Duodenal mucosa (tissue), 2 donors: ENCODE results near the gene RP2.
A peak's percentile ranks its signal among the peaks of the same experiment; 100 is the strongest.

Experiments used
- H3K27ac ChIP-seq: one replicate; pipeline ENCODE4 v1.7.0; 2013; ENCODE audit warnings: low read depth, low read length
- H3K27me3 ChIP-seq, 2 donors: one replicate each; pipeline ENCODE4 v1.7.0; 2013; ENCODE audit warnings: low read length in 2 of 2, control low read depth in 1 of 2; ENCODE audit not compliant: insufficient read depth in 2 of 2, control insufficient read depth in 1 of 2
- H3K36me3 ChIP-seq, 2 donors: one replicate each; pipeline ENCODE4 v1.7.0; 2013; ENCODE audit warnings: low read length in 2 of 2, control low read depth in 1 of 2; ENCODE audit not compliant: insufficient read depth in 2 of 2, control insufficient read depth in 1 of 2
- H3K4me1 ChIP-seq, 2 donors: one replicate each; pipeline ENCODE4 v1.7.0; 2013; ENCODE audit warnings: low read length in 2 of 2, control low read depth in 1 of 2; ENCODE audit not compliant: insufficient read depth in 2 of 2, control insufficient read depth in 1 of 2
- H3K4me3 ChIP-seq, 2 donors: one replicate each; pipeline ENCODE4 v1.7.0; 2013; ENCODE audit warnings: low read length in 2 of 2, low read depth in 1 of 2
- H3K9ac ChIP-seq, 2 donors: one replicate each; pipeline ENCODE4 v1.7.0; 2013; ENCODE audit warnings: low read length in 2 of 2, low read depth in 1 of 2
- H3K9me3 ChIP-seq, 2 donors: one replicate each; pipeline ENCODE4 v1.7.0; 2013; ENCODE audit warnings: low read length in 2 of 2, control low read depth in 1 of 2; ENCODE audit not compliant: control insufficient read depth in 1 of 2

The RP2 gene

GRCh38 chrX:46876901-46877300 is 40.1 kb downstream of the RP2 start:
- H3K4me1 ChIP-seq = no peaks in the 10 kb centered on the region
- no peak overlapping the region for H3K9ac ChIP-seq
- no peaks in the 10 kb centered on the region for H3K9me3 ChIP-seq
- H3K4me3 ChIP-seq = no peak overlapping the region
- no peak overlapping the region for H3K27ac ChIP-seq
- peaks cover 0 to 5% of the 10 kb centered on the region in 2 donors for H3K36me3 ChIP-seq
- H3K27me3 ChIP-seq = no peaks in the 10 kb centered on the region

GRCh38 chrX:46882266-46882665 is 45.4 kb downstream of the RP2 start:
- Histone ChIP-seq H3K36me3 (peaks cover 0 to 5% of the 10 kb centered on the region in 2 donors), H3K4me1 (no peaks in the 10 kb centered on the region), H3K27me3 (no peaks in the 10 kb centered on the region), H3K27ac (no peak overlapping the region), H3K9ac (no peak overlapping the region), H3K4me3 (no peak overlapping the region), H3K9me3 (no peaks in the 10 kb centered on the region)

- H3K4me1 ChIP-seq = no peaks in the 10 kb centered on the region
- peaks cover 0 to 5% of the 10 kb centered on the region in 2 donors for H3K36me3 ChIP-seq
These were observed 48.0 kb downstream of the RP2 start for GRCh38 chrX:46884799-46885198.

GRCh38 chrX:46898207-46898606 is 61.4 kb downstream of the RP2 start:
- no peak overlapping the region for H3K27ac ChIP-seq
- no peaks in the 10 kb centered on the region for H3K27me3 ChIP-seq
- no peak overlapping the region for H3K4me3 ChIP-seq
- no peaks in the 10 kb centered on the region for H3K36me3 ChIP-seq
- no peaks in the 10 kb centered on the region for H3K9me3 ChIP-seq
- H3K4me1 ChIP-seq = no peaks in the 10 kb centered on the region
- no peak overlapping the region for H3K9ac ChIP-seq

More at GRCh38 chrX:46884799-46885198, 48.0 kb downstream of the RP2 start:
- Histone ChIP-seq H3K27ac (no peak overlapping the region), H3K27me3 (no peaks in the 10 kb centered on the region), H3K9me3 (no peaks in the 10 kb centered on the region), H3K4me3 (no peak overlapping the region), H3K9ac (no peak overlapping the region)

- no peaks in the 10 kb centered on the region for H3K4me1 ChIP-seq
- peak overlapping the region; percentile 50 to 70 for H3K4me3 ChIP-seq
- H3K27ac ChIP-seq = no peak overlapping the region
- no peaks in the 10 kb centered on the region for H3K36me3 ChIP-seq
- no peaks in the 10 kb centered on the region for H3K9me3 ChIP-seq
- H3K9ac ChIP-seq = no peak overlapping the region
- no peaks in the 10 kb centered on the region for H3K27me3 ChIP-seq
These were observed 66.8 kb downstream of the RP2 start for GRCh38 chrX:46903458-46904242.

- Histone ChIP-seq H3K27me3 (no peaks in the 10 kb centered on the region), H3K4me3 (no peak overlapping the region), H3K9me3 (no peaks in the 10 kb centered on the region), H3K9ac (no peak overlapping the region), H3K4me1 (no peaks in the 10 kb centered on the region), H3K36me3 (no peaks in the 10 kb centered on the region), H3K27ac (no peak overlapping the region)
These were observed 67.8 kb downstream of the RP2 start for GRCh38 chrX:46904626-46905025.

GRCh38 chrX:46910415-46910814 is 73.6 kb downstream of the RP2 start:
- peaks cover 0 to 3% of the 10 kb centered on the region in 2 donors for H3K27me3 ChIP-seq
- no peak overlapping the region for H3K9ac ChIP-seq
- H3K27ac ChIP-seq = no peak overlapping the region
- H3K36me3 ChIP-seq = no peaks in the 10 kb centered on the region
- H3K4me1 ChIP-seq = peaks cover 0 to 6% of the 10 kb centered on the region in 2 donors
- H3K4me3 ChIP-seq = no peak overlapping the region
- H3K9me3 ChIP-seq = no peaks in the 10 kb centered on the region

- no peak within 1 kb of the TSS for H3K27ac ChIP-seq
- no peaks in the 10 kb centered on the region for H3K9me3 ChIP-seq
- H3K4me3 ChIP-seq = peak within 1 kb of the TSS; percentile 61 to 71
- no peaks in the 10 kb centered on the region for H3K36me3 ChIP-seq
- peak within 1 kb of the TSS; percentile 48 to 60 for H3K9ac ChIP-seq
- peaks cover 0 to 3% of the 10 kb centered on the region in 2 donors for H3K27me3 ChIP-seq
- H3K4me1 ChIP-seq = peaks cover 0 to 6% of the 10 kb centered on the region in 2 donors
These were observed 75.3 kb downstream of the RP2 start, which contains the start of gene JADE3 for GRCh38 chrX:46912098-46912602. Gene JADE3 (plus strand): TSS chrX:46912421. CDS start chrX:46984895, 72,474 bp downstream.

GRCh38 chrX:46912603-46913491 is 76.0 kb downstream of the RP2 start:
- Histone ChIP-seq H3K9me3 (no peaks in the 10 kb centered on the region), H3K27ac (no peak overlapping the region), H3K27me3 (peaks cover 0 to 3% of the 10 kb centered on the region in 2 donors), H3K36me3 (no peaks in the 10 kb centered on the region), H3K4me3 (peak overlapping the region; percentile 61 to 71), H3K9ac (peak overlapping the region; percentile 48 to 60), H3K4me1 (peaks cover 0 to 6% of the 10 kb centered on the region in 2 donors)

- Histone ChIP-seq H3K27me3 (peaks cover 0 to 3% of the 10 kb centered on the region in 2 donors), H3K36me3 (no peaks in the 10 kb centered on the region), H3K4me3 (peak overlapping the region; percentile 61 to 71), H3K4me1 (peaks cover 0 to 6% of the 10 kb centered on the region in 2 donors), H3K9ac (peak overlapping the region; percentile 48 to 60), H3K9me3 (no peaks in the 10 kb centered on the region), H3K27ac (no peak overlapping the region)
These were observed 76.8 kb downstream of the RP2 start for GRCh38 chrX:46913667-46914066.
